ENCODE measurements around the gene TAGAP. TPM values are rescaled to one million over a fixed set of nuclear protein-coding genes. Genes with fewer than 3 reads are reported as not detected.

Gene TAGAP
- total RNA-seq: 1 to 10 TPM; 1.0 to 4.3 (median 1.9) TPM

- H3K4me3 ChIP-seq: peak within 1 kb of the TSS in 1 of 2 donors; percentile 29
- H3K27ac ChIP-seq: peak within 1 kb of the TSS in 2 of 4 donors; percentile 10 to 39
- H3K9me3 ChIP-seq: no peaks in the 10 kb centered on the region
- TF ChIP-seq POLR2A (IDR thresholded peaks at IDR 0.05) (peak; percentile 34 to 37), EP300 (IDR thresholded peaks at IDR 0.05) (no peak), POLR2AphosphoS5 (IDR thresholded peaks at IDR 0.05) (peak; percentile 33)
- no peaks in the 10 kb centered on the region for H3K36me3 ChIP-seq
- WGBS, 2 donors (ENCODE audit: low coverage in 1 of 2): 28 to 33% methylated on average over 13 to 15 of the region's 15 CpGs
- ATAC-seq: peak; percentile 70
- H3K4me1 ChIP-seq: peaks cover 0 to 16% (median 0%) of the 10 kb centered on the region in 3 donors
- peaks cover 29% of the 10 kb centered on the region for H3K27me3 ChIP-seq
These were observed at the start of gene TAGAP for GRCh38 chr6:159044899-159045727. Gene TAGAP, minus strand, starts transcription at chr6:159044991. Its CDS starts 845 bp downstream, at chr6:159044146.

- ATAC-seq: no peak
- H3K27ac ChIP-seq: no peak overlapping the region
- no peak overlapping the region for H3K4me3 ChIP-seq
- H3K27me3 ChIP-seq: no peaks in the 10 kb centered on the region
- no peaks in the 10 kb centered on the region for H3K4me1 ChIP-seq
- H3K36me3 ChIP-seq: no peaks in the 10 kb centered on the region
- no peaks in the 10 kb centered on the region for H3K9me3 ChIP-seq
- WGBS, 2 donors (ENCODE audit: low coverage in 1 of 2): 80 to 90% methylated on average over 1 to 6 of the region's 32 CpGs
- no peak for TF ChIP-seq CTCF (IDR thresholded peaks at IDR 0.05)
- no peak for TF ChIP-seq EP300 (IDR thresholded peaks at IDR 0.05)
- no peak for TF ChIP-seq POLR2A (IDR thresholded peaks at IDR 0.05)
- TF ChIP-seq POLR2AphosphoS5 (IDR thresholded peaks at IDR 0.05): no peak
These were observed 49.0 kb upstream of the TAGAP start for GRCh38 chr6:159093609-159094443.

GRCh38 chr6:159092631-159093030 lies 47.8 kb upstream of the TAGAP start:
- Histone ChIP-seq H3K27me3 (no peaks in the 10 kb centered on the region), H3K4me3 (no peak overlapping the region), H3K9me3 (no peaks in the 10 kb centered on the region), H3K36me3 (no peaks in the 10 kb centered on the region), H3K4me1 (no peaks in the 10 kb centered on the region), H3K27ac (no peak overlapping the region)
- TF ChIP-seq POLR2A (IDR thresholded peaks at IDR 0.05) (no peak), EP300 (IDR thresholded peaks at IDR 0.05) (no peak), POLR2AphosphoS5 (IDR thresholded peaks at IDR 0.05) (no peak), CTCF (IDR thresholded peaks at IDR 0.05) (no peak)
- 63 to 70% methylated on average over 4 to 5 of the region's 5 CpGs for WGBS, 2 donors (ENCODE audit: low coverage in 1 of 2)
- peak; percentile 36 for ATAC-seq

- Histone ChIP-seq H3K27me3 (no peaks in the 10 kb centered on the region), H3K27ac (no peak overlapping the region), H3K9me3 (no peaks in the 10 kb centered on the region), H3K4me3 (no peak overlapping the region), H3K36me3 (no peaks in the 10 kb centered on the region), H3K4me1 (no peaks in the 10 kb centered on the region)
- TF ChIP-seq CTCF (IDR thresholded peaks at IDR 0.05) (no peak), POLR2AphosphoS5 (IDR thresholded peaks at IDR 0.05) (no peak), POLR2A (IDR thresholded peaks at IDR 0.05) (no peak), EP300 (IDR thresholded peaks at IDR 0.05) (no peak)
- ATAC-seq: no peak
- WGBS, 2 donors (ENCODE audit: low coverage in 1 of 2): 70 to 83% methylated on average over 5 to 10 of the region's 10 CpGs
These were observed 46.0 kb upstream of the TAGAP start for GRCh38 chr6:159090530-159091480.
